RKO (cell line): ENCODE measurements around the gene JAKMIP2.

ENCODE experiments used
- DNase-seq: peaks from one replicate; pipeline ENCODE4 v3.0.0-alpha.2; 2016; ENCODE audit warnings: low spot score

JAKMIP2 gene

DNA sequence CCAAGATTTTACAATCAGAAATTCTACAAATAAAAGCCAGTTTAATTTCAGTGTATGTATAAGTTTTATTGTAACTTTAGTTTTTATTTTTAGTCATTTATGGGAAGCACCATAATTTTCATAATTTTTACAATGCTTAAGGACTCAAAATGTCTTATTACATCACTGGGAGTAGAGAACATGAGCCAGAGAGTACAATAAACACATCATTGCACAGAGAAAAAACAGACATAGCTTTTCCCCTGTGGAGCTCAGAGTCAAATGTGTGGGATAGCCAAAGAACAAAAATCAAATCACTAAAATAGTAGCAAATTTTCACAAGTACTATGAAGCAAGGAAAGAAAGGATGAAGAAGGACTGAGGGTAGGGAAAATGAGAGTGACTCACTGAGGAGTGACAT lies 5.5 kb upstream of the JAKMIP2 start:
- DNase-seq: no peak

- no peak for DNase-seq
Measured at GRCh38 chr5:147786142-147786541, 3.6 kb upstream of the JAKMIP2 start.

DNA sequence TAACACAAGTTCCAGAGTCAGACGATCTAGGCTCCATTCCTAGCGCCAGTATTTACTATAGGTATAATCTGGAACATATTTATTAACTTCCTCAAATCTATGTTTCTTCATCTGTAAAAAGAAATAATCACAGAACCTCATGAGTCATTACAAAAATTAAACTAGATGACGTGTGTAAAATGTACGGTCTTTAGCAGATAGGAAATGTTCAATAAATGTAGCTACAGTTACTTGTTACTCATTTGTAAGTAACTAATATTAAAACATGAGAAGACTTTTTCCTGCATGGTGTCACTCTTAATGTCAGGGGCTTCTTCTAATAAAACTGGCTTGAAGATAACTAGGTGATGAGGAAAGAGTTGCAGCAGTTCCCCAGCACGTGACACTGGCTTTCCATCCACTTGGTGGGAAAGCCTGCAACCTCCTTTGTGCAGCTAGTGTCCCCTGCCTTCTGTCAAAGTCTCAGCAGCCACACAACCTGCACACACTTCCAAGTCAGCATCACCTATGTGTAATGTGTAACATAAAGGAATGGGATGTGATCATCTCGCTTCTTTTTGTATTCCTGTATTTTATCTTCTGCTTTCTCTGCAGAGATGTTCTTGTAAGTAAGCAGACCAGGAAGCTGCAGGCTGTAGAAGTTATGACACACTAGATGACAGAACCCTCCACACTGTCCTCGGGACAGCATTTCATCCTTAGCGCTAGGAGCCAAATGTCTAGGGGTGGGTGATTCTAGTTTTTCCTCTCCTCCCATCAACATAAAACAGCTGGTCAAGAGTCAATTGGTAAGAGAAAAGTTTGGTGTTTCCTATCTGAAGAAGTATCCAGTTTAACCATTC lies 1.8 kb upstream of the JAKMIP2 start:
- no peak for DNase-seq

- DNase-seq: no peak
Measured at GRCh38 chr5:147780924-147781573, 1.5 kb downstream of the JAKMIP2 start.

- no peak for DNase-seq
Measured at GRCh38 chr5:147779694-147780093, 2.8 kb downstream of the JAKMIP2 start.

GRCh38 chr5:147776989-147777388 lies 5.5 kb downstream of the JAKMIP2 start:
- no peak for DNase-seq

DNA sequence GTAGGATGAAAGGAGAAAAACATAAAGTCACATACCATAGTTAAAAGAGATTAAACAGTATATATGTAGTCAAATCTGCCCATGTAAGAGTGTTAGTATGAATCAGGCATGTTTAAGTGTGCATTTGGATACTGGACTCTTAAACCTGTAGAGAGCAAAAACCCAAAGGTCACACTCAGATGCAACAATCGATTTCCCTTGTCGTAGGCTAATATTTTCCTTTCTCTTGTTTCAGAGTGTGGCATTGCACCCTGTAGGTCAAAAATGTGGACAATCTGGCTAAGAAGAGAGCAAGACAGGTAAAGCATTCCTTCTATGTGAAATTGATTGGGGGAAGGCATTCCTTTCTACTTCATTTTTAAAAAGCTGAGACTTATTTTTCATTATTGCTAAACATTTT lies 8.9 kb downstream of the JAKMIP2 start:
- no peak for DNase-seq

DNA sequence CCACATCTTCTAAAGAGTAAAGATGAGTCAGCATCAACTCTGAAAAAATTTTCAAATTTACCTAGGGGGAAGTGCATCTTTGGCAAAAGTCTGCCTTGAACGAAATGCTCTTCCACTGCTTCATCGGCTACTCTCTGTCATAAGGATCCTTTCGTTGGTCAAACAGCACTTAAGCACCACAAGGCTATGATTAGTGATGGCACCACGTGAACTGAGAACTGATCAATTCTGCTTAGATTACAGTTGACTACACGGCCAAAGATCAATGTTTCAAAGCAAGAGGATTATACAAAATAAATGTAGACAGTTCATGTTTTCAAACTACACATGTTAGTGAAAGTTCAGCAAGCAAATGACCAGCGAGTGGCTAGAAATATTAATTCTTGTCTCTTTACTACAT lies 9.4 kb downstream of the JAKMIP2 start:
- DNase-seq: no peak

DNA sequence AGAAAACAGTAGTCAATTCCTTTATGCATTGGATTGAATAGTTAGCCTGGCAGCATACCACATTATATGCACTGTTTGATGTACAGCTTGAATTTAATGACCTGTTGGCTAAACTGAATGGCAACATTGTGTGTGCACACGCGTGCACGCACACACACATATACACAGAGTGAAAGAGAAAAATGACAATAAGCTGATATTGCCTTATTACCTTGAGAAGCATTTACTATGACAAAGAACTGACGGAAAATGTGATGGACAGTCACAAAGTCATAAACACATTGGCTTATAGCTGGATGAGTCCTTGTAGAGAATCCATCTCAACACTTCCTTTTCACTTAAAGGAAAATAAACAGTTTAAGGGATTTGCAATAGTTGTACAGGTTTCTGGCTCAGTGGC lies 15.5 kb downstream of the JAKMIP2 start:
- DNase-seq: no peak

DNA sequence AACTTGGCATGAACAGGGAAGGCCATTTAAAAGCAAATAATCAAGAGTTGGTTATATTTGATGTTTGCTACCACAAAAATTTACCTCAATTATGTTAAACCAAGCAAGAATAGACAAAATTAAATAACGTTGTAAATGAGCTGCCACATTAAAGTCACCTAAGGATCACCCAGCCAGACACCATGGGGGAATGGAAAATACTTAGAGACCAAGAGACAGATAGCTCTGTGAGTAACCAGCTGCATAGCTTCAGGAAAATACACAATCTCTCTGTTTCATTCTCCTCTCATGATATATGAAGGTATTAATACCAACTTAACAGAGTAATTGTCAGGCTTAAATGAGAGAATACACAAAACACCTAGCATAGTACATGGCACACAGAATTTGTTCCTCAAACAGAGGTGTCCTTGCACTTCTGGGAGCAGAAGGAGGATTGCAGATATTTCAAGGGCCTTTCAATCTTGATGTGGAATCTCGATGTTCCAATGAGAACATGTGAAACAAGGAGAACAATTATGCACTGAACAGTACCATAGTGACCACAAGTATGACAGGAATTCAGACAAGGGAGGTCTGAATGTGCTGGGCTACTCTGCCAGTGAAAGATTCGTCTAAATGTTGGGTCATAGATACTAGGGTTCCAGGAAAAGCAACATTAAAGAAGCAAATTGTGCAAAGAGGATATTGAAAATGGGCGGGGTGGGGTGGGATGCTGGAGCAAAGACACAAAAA lies 18.6 kb downstream of the JAKMIP2 start:
- DNase-seq: no peak

GRCh38 chr5:147760086-147760875 lies 22.2 kb downstream of the JAKMIP2 start:
- DNase-seq: no peak

DNA sequence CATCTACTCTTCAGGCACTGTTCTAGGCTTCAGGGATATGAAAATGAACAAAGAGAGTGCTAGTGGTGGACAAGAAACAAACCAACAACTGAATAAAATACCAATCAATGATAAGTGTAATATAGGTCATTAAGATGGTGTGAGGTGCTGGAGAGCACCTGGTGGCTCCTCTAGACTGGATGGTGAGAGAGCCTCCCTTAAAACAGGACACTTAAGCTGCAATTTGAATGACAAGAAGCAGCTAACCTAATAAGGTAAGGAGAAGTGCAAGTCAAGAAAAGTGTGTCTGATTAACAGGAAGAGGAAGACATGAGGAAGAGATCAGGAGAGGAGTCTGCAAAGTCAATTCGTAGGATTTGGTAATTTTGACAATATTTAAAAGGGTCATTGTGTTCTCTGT lies 23.1 kb downstream of the JAKMIP2 start:
- no peak for DNase-seq

DNA sequence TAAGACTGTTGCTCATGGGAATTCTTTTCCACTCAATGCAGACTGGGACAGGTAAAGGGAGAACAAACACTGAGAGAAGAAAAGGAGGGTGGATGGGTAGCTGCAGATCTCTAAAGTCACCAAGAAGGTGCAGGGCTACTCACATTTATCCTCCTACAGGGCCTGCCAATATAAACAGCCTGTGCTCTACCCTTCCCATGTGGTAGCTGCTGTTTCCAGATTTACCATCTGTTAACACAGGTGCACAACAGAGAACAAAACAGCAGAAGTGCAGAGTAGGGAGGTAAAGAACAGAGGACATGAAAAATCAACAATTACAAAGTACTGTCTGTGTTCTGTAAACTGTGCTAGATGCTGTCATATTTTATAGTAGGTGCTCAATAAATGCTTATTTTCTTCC lies 26.0 kb downstream of the JAKMIP2 start:
- DNase-seq: no peak

- no peak for DNase-seq
Measured at GRCh38 chr5:147754372-147755122, 28.0 kb downstream of the JAKMIP2 start.

- no peak for DNase-seq
Measured at GRCh38 chr5:147753765-147754164, 28.8 kb downstream of the JAKMIP2 start.

DNA sequence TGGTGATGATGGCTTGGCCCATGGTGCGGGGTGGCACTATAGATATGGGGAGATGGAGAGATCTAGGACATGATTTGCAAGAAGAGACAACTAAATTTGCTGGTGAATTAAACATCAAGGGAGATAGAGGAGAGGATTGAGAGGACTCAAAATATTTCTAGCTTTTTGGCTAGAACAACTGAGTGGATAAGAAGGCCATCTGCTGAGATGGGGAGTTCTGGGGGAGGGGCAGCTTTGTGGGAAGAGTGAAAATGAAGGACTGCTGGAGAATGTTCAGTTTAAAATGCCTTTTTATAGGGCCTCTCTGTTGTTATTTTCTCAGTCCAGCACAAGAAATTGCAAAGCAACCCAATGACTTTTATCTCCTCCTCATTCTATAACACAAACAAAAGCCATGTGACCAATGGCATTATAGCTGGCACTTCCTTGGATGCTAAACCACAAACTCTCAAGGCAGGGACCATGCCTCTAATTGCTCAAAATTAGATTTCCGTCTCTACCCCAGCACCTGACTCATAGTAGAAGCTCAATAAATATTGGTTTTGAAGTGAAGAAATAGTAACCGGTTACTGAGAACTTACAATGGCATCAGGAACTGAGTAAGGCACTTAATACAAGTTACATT lies 29.8 kb downstream of the JAKMIP2 start:
- no peak for DNase-seq

GRCh38 chr5:147752033-147752432 lies 30.5 kb downstream of the JAKMIP2 start:
- no peak for DNase-seq

DNA sequence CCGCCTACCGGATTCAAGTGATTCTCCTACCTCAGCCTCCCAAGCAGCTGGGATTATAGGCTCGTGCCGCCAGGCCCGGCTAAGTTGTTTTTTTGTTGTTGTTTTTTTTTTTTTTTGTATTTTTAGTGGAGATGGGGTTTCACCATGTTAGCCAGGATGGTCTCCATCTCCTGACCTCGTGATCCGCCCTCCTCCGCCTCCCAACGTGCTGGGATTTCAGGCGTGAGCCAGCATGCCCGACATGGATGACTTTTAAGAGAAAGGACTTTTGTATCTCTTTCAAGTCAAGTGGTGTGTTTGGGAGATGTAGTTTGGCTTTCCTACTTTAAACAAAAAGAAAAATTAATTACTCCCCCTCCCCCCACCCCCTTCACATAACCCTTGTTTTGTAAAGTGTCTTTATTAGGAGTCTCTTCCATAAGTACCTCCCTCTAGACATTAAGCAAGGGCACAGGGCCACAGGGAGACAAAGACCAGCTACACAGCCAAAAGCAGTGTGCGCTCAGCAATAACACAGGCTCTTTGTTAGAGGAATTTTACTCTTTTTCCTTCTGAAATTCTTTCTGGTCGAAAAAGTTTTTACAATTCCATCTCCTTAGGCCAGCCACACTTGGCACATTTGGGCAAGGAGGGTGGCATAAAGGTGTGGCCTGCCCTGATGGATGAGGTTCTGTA lies 31.2 kb downstream of the JAKMIP2 start:
- DNase-seq: no peak

- no peak for DNase-seq
Measured at GRCh38 chr5:147750065-147750464, 32.5 kb downstream of the JAKMIP2 start.

DNA sequence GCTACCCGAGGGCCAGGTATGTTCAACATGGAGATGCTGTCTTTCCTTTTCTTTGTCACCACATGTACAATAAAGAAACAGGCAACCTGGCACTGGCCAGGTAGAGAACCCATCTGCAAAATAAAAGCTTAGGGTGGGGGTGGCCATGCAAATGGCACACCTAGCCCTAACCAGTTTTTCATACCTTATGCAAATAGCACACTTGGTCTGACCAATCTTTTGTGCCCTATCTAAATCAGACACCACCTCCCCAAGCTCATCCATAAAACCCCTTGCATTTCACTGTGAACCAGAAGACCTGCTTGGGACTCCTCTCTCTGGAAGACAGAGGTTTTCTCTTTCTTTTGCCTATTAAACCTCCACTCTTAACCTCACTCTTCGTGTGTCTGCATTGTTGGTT lies 33.9 kb downstream of the JAKMIP2 start:
- no peak for DNase-seq
